Pons (tissue), 1 donor: ENCODE data around the gene OTUB2.

Experiments used
- DNase-seq: peaks from one replicate; pipeline ENCODE4 v3.0.0-alpha.2; 2016; ENCODE audit warnings: low spot score

Gene OTUB2

GRCh38 chr14:94021416-94022157, 4.6 kb upstream of the OTUB2 start:
- no peak for DNase-seq

- no peak for DNase-seq
Observed at GRCh38 chr14:94022532-94023411, 3.4 kb upstream of the OTUB2 start.

- no peak for DNase-seq
Observed at GRCh38 chr14:94024549-94024948, 1.6 kb upstream of the OTUB2 start.

- no peak for DNase-seq
Observed at GRCh38 chr14:94025720-94026119, 420 bp upstream of the OTUB2 start.

- DNase-seq = no peak
Observed at GRCh38 chr14:94026889-94027469, 839 bp downstream of the OTUB2 start.

- DNase-seq = no peak
Observed at GRCh38 chr14:94027566-94028449, 1.7 kb downstream of the OTUB2 start.

- DNase-seq = no peak
Observed at GRCh38 chr14:94028450-94028826, 2.3 kb downstream of the OTUB2 start.

- no peak for DNase-seq
Observed at GRCh38 chr14:94029265-94029664, 3.1 kb downstream of the OTUB2 start.

- no peak for DNase-seq
Observed at GRCh38 chr14:94029671-94030203, 3.6 kb downstream of the OTUB2 start.

- no peak for DNase-seq
Observed at GRCh38 chr14:94030571-94030970, 4.4 kb downstream of the OTUB2 start.

- no peak for DNase-seq
Observed at GRCh38 chr14:94031161-94031882, 5.2 kb downstream of the OTUB2 start.

GRCh38 chr14:94031883-94032279, 5.7 kb downstream of the OTUB2 start:
- no peak for DNase-seq

GRCh38 chr14:94034886-94035285, 8.7 kb downstream of the OTUB2 start:
- DNase-seq = no peak

- DNase-seq = peak; percentile 64
Observed at GRCh38 chr14:94036313-94037167, 10.4 kb downstream of the OTUB2 start.

GRCh38 chr14:94037954-94038353, 11.8 kb downstream of the OTUB2 start:
- no peak for DNase-seq

GRCh38 chr14:94038510-94038909, 12.4 kb downstream of the OTUB2 start:
- no peak for DNase-seq

- DNase-seq = no peak
Observed at GRCh38 chr14:94038921-94039629, 12.9 kb downstream of the OTUB2 start.

- no peak for DNase-seq
Observed at GRCh38 chr14:94040247-94040646, 14.1 kb downstream of the OTUB2 start.

- no peak for DNase-seq
Observed at GRCh38 chr14:94040796-94041195, 14.7 kb downstream of the OTUB2 start.
